ENCODE measurements around the gene SDC4. TPM values are rescaled to one million over a fixed set of nuclear protein-coding genes. Genes with fewer than 3 reads are reported as not detected.
A peak's percentile ranks its signal among the peaks of the same experiment; 100 is the strongest.

SDC4 gene
- total and polyA plus RNA-seq, 3 donors from 2014 or later = 124 to 234 (median 191) TPM

DNA sequence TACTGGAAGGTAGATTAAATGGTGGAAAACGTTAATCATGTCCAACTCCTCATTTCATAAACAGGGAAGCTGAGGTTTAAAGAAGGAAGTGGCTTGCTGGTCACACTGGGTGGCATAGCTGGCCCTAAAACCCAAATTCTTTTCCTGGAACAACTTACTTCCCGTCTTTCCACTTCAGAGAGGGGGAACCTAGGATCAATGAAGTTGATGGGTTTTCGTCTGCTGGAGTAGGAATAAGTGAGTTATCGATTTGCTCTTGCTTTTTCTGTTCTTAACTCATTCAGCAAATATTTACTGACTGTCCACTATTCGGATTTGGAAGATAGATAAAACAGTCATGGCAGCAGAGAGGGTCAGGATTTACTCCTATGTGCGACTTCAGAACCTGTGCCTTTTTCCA, 13.6 kb upstream of the SDC4 start:
- Histone ChIP-seq H3K27ac (peak overlapping the region; percentile 27 to 86), H3K36me3 (ENCODE audit: low read depth, missing control alignments) (no peaks in the 10 kb centered on the region), H3K9me3 (no peaks in the 10 kb centered on the region), H3K4me1 (peaks cover 29% of the 10 kb centered on the region), H3K4me3 (no peak overlapping the region), H3K27me3 (no peaks in the 10 kb centered on the region)
- no peak for TF ChIP-seq POLR2A (IDR thresholded peaks at IDR 0.05)
- TF ChIP-seq, protein P1, sequence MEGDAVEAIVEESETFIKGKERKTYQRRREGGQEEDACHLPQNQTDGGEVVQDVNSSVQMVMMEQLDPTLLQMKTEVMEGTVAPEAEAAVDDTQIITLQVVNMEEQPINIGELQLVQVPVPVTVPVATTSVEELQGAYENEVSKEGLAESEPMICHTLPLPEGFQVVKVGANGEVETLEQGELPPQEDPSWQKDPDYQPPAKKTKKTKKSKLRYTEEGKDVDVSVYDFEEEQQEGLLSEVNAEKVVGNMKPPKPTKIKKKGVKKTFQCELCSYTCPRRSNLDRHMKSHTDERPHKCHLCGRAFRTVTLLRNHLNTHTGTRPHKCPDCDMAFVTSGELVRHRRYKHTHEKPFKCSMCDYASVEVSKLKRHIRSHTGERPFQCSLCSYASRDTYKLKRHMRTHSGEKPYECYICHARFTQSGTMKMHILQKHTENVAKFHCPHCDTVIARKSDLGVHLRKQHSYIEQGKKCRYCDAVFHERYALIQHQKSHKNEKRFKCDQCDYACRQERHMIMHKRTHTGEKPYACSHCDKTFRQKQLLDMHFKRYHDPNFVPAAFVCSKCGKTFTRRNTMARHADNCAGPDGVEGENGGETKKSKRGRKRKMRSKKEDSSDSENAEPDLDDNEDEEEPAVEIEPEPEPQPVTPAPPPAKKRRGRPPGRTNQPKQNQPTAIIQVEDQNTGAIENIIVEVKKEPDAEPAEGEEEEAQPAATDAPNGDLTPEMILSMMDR (IDR thresholded peaks at IDR 0.05) = no peak
- intact Hi-C loops (cut with DNase I; ENCODE audit: low total_unique reads) = loop anchor here (2.0 kb wide), 1 partner anchor 39 kb away; no protein-coding TSS in a partner anchor
- DNase-seq = peak; percentile 12
- 57 to 71% methylated on average over 6 of the region's 6 CpGs for WGBS, 2 donors

DNA sequence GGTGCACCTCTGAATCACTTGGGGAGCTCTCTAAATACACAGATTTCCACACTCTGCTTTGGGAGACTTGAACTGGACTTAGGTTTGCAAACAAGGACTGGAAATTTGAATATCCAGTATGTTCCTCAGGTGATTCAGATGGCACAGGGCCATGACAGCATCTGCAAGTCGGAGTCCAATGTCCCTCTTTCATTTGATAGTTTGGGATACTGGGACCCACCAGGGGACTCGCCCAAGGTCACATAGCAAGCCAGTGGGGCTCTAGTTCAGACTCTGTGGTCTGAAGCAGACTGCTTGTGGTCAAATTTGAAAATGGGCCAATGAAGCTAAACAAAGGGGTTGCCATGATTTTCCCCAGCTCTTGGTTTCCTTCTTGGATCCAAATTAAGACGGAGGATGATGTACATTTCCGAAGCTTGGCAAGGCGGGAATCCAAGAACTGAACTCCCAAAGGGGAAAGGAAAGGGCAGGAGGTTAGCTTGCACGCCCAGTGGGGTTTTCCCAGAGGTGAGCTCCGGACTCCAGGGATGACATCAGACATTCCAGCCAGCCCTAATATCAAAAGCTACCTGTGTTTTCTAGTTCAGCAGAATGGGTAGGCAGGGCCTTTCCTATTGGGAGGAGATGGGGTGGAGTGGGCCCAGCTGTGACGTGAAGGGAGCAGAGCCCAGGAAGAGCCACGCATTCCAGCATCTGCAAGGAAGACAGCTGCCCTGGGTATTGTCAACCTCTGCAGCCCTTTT, 11.4 kb upstream of the SDC4 start:
- no peak overlapping the region for H3K4me3 ChIP-seq
- peak overlapping the region; percentile 65 to 87 for H3K27ac ChIP-seq
- intact Hi-C loops (cut with DNase I; ENCODE audit: low total_unique reads) = no loop called here
- no peak for DNase-seq
- WGBS, 2 donors = 64 to 75% methylated on average over 9 of the region's 9 CpGs
- H3K27me3 ChIP-seq = no peaks in the 10 kb centered on the region
- no peak for TF ChIP-seq POLR2A (IDR thresholded peaks at IDR 0.05)
- TF ChIP-seq, protein P1 (IDR thresholded peaks at IDR 0.05) = no peak
- H3K9me3 ChIP-seq = no peaks in the 10 kb centered on the region
- peaks cover 29% of the 10 kb centered on the region for H3K4me1 ChIP-seq
- no peaks in the 10 kb centered on the region for H3K36me3 ChIP-seq (ENCODE audit: low read depth, missing control alignments)

DNA sequence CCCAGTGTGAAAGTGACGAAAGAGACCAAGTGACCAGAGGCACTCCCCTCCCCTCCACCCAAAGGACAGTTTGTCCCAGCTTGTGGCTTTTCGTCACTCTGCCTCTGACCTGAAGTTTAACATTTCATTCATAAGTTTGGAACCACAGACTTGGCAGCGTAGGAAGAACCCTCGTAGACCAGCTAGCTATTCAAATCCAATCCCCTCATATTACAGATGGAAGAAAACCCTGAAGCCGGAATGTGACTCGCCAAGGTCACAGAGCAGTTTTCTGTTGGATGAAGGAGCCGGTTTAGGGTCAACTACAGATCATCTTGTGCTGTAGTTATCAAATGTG, 10.8 kb upstream of the SDC4 start:
- TF ChIP-seq POLR2A (IDR thresholded peaks at IDR 0.05) = no peak
- TF ChIP-seq, protein P1 (IDR thresholded peaks at IDR 0.05) = no peak
- H3K27me3 ChIP-seq = no peaks in the 10 kb centered on the region
- H3K4me3 ChIP-seq = no peak overlapping the region
- no peaks in the 10 kb centered on the region for H3K36me3 ChIP-seq (ENCODE audit: low read depth, missing control alignments)
- intact Hi-C loops (cut with DNase I; ENCODE audit: low total_unique reads) = no loop called here
- 31 to 35% methylated on average over 3 to 7 of the region's 7 CpGs for WGBS, 2 donors
- peak; percentile 81 for DNase-seq
- peaks cover 27% of the 10 kb centered on the region for H3K4me1 ChIP-seq
- H3K9me3 ChIP-seq = no peaks in the 10 kb centered on the region
- peak overlapping the region; percentile 65 to 87 for H3K27ac ChIP-seq

DNA sequence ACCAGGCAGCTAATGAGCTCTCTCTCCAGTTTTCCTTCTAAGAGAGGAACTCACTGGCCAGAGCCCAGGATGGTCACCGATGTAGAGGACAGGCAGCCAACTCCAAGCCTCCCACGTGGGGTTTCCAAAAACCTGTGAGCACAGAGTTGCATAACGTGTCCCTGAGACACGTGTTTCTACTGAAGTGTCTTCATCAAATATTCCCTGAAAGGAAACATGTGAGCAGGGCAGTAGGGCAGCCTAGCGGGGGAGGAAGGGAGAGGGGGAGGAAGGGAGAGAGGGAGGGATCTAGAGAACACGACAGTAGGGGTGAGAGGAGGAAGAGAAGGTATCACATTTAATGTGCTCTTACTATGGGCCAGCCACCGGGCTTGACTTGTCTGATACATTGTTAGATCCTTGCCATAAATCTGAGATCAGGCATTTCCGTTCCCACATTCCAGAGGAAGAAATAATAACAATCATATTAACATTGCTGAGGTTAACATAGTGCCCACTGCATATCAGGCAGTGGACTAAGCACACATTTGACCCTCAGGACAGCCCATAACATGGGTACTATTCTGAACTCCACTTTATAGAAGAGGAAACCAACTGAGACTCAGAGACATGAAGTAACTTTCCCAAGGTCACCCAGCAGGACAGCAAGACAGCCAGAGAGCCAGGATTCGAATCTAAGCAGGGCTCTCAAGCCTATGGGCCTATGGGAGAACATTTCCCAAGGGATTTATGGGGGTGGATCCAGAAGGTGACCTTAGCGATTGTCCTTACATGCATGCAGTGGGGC, 10.3 kb upstream of the SDC4 start:
- H3K4me1 ChIP-seq = peaks cover 23% of the 10 kb centered on the region
- H3K36me3 ChIP-seq (ENCODE audit: low read depth, missing control alignments) = no peaks in the 10 kb centered on the region
- WGBS, 2 donors = 18 to 26% methylated on average over 10 of the region's 10 CpGs
- intact Hi-C loops (cut with DNase I; ENCODE audit: low total_unique reads) = no loop called here
- TF ChIP-seq POLR2A (IDR thresholded peaks at IDR 0.05) = no peak
- TF ChIP-seq, protein P1 (IDR thresholded peaks at IDR 0.05) = no peak
- peak; percentile 88 for DNase-seq
- H3K4me3 ChIP-seq = no peak overlapping the region
- peak overlapping the region; percentile 65 to 87 for H3K27ac ChIP-seq
- H3K27me3 ChIP-seq = no peaks in the 10 kb centered on the region
- H3K9me3 ChIP-seq = no peaks in the 10 kb centered on the region

All from testis (tissue), 3 donors.